ENCODE data around the gene RGS3.

DNA sequence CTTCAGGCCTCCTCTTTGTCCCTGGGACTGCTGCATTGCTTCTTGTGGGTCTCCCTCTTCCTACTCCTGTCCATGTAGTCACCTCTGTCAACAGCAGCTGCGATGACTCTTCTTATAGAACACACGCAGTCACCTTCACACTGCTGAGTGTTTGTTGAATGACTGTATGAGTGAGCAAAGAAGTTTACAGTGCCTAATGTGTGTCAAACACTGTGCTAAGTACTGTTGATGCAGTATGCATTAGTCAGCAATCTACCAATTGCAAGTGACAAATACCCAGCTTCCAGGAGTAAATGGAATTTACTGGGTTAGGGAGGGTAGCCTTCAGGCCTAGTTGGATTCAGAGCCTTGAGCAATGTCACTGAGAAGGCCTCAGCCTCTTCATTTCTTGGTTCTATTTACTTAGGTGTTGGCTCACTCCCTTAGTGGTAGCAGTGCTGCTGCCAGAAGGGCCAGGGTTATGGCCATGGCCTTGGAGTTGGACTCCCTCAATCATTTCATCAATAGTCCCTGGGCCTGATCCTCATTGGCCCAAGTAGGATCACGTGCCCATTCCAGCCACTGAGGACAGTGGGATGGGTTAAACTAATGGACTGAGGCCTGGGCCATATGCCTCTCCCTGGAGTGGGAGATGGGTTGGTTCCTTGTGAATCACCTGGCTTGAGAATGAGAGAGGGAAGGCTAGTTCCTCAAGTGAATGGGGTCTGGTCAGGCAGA is 93.5 kb downstream of the RGS3 start:
- TF ChIP-seq, protein P1, sequence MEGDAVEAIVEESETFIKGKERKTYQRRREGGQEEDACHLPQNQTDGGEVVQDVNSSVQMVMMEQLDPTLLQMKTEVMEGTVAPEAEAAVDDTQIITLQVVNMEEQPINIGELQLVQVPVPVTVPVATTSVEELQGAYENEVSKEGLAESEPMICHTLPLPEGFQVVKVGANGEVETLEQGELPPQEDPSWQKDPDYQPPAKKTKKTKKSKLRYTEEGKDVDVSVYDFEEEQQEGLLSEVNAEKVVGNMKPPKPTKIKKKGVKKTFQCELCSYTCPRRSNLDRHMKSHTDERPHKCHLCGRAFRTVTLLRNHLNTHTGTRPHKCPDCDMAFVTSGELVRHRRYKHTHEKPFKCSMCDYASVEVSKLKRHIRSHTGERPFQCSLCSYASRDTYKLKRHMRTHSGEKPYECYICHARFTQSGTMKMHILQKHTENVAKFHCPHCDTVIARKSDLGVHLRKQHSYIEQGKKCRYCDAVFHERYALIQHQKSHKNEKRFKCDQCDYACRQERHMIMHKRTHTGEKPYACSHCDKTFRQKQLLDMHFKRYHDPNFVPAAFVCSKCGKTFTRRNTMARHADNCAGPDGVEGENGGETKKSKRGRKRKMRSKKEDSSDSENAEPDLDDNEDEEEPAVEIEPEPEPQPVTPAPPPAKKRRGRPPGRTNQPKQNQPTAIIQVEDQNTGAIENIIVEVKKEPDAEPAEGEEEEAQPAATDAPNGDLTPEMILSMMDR (IDR thresholded peaks at IDR 0.05 in 2 of 3, conservative IDR thresholded peaks at IDR 0.05 in 1 of 3; ENCODE audit: borderline replicate concordance in 1 of 3, insufficient read depth in 1 of 3, low read depth in 2 of 3, low read length in 2 of 3) = no peak
- no peak for TF ChIP-seq MAX (IDR thresholded peaks at IDR 0.05)
- no peak for TF ChIP-seq POLR2A (IDR thresholded peaks at IDR 0.05; ENCODE audit: borderline replicate concordance, extremely low read depth, insufficient read depth, insufficient read length)
- no peak for TF ChIP-seq ZNF274 (IDR thresholded peaks at IDR 0.05; ENCODE audit: low read depth, low read length)
- TF ChIP-seq EZH2phosphoT487 (IDR thresholded peaks at IDR 0.05; ENCODE audit: borderline replicate concordance) = no peak
- TF ChIP-seq EZH2 (IDR thresholded peaks at IDR 0.05) = no peak
- no peak for TF ChIP-seq JUND (IDR thresholded peaks at IDR 0.05)
- TF ChIP-seq, protein P2, sequence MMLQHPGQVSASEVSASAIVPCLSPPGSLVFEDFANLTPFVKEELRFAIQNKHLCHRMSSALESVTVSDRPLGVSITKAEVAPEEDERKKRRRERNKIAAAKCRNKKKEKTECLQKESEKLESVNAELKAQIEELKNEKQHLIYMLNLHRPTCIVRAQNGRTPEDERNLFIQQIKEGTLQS (IDR thresholded peaks at IDR 0.05) = no peak
- TF ChIP-seq SP1 (IDR thresholded peaks at IDR 0.05; ENCODE audit: low read depth) = no peak
- TF ChIP-seq RAD21 (IDR thresholded peaks at IDR 0.05; ENCODE audit: low read depth) = no peak
- no peak for TF ChIP-seq SIN3A (IDR thresholded peaks at IDR 0.05; ENCODE audit: low read depth)
- TF ChIP-seq REST (IDR thresholded peaks at IDR 0.05; ENCODE audit: low read depth) = no peak
